ENCODE data around the gene TEX51.

- TF ChIP-seq, protein P1, sequence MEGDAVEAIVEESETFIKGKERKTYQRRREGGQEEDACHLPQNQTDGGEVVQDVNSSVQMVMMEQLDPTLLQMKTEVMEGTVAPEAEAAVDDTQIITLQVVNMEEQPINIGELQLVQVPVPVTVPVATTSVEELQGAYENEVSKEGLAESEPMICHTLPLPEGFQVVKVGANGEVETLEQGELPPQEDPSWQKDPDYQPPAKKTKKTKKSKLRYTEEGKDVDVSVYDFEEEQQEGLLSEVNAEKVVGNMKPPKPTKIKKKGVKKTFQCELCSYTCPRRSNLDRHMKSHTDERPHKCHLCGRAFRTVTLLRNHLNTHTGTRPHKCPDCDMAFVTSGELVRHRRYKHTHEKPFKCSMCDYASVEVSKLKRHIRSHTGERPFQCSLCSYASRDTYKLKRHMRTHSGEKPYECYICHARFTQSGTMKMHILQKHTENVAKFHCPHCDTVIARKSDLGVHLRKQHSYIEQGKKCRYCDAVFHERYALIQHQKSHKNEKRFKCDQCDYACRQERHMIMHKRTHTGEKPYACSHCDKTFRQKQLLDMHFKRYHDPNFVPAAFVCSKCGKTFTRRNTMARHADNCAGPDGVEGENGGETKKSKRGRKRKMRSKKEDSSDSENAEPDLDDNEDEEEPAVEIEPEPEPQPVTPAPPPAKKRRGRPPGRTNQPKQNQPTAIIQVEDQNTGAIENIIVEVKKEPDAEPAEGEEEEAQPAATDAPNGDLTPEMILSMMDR (IDR thresholded peaks at IDR 0.05) = no peak
- no peak for TF ChIP-seq POLR2A (IDR thresholded peaks at IDR 0.05)
Measured at GRCh38 chr2:126887506-126887905, 11.2 kb upstream of the TEX51 start.
